Fibroblast of gingiva (primary cell): ENCODE measurements around the gene ZNF106.

Experiments
- DNase-seq: peaks from one replicate; pipeline ENCODE4 v3.0.0-alpha.2; 2011; ENCODE audit warnings: low read depth

ZNF106 gene

DNA sequence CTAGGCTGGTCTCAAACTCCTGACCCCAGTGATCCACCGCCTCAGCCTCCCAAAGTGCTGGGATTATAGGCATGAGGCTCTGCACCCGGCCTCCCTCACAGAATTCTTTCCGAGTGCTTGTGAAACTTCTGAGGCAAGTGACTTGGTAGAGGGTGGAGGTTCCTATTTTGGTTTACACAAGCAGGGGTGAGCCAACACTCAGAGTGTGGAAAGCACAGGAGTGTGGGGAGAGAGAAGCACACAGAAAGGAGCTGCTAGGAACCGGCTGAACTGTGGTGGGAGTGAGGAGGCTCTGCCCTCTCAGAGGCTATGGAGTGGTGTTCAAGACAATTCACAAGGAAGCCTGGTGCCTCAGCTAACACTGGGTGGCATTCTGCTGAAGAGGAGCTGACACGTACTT lies 123.9 kb downstream of the ZNF106 start:
- DNase-seq, result peak; percentile 50

DNA sequence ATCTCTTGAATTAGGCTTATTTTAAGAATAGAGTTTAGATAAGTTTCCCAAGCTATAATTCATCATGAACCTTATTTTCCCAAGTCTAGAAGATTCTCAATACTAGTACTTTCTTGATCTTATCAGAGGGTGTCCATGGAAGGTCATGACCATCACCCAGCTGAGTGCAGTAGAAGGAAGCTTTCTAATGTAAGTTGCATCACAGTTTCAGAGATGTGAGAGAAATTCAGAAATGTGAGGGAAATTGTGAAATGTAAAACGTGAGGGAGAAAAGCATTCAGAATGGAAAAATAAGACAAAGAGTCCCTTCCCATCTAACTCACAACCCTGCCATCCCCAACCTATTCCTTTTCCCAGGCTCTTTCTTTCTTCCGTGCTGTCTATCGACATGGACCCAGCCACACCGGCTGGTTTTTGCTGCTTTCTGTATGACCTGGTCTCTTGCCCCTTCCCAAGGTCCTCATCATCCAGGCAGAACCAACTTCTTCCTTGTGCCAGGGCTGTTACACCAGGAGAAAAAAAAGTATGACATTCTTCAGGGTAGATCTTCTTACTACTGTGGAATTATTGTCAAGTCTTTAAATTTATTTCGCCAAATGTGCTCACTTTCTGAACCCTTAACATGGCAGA lies 124.9 kb downstream of the ZNF106 start:
- DNase-seq, result no peak

DNA sequence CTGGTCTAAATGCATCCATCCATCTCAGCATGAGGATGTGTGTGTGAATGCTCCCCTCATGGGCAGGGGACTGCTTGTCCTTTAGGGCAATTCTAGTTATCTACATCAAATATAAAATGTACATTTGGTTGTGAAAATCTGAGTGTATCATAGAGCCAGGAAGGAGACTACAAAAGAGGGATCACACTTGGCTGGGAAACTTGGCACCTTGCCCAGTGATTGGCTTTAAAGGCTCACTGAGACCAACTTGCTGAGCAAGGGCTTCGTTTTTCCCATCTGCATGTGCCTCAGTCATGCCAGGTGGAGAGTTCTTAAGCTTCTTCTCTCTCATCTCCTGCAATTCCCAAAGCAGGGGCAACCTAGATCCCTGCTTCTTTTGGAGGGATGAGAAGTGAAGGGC lies 126.4 kb downstream of the ZNF106 start:
- no peak for DNase-seq

DNA sequence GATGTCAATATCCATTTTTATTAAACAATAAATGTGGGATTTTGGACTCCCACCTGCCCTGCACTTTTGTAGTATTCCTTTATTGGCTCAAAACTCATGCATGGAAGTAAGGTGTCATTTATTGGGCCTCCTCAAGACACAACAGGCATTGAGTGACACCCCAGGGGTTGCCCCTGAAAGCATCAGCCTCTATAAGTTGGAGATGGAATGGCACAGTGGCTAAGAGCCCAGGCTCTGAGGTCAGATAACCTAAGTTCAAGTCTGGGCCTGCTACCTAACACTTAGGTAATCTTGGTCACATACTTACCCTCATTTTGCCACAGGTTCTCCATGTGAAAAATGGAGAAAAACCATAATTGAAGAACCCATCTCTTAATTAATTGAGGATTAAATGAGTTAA lies 127.0 kb downstream of the ZNF106 start:
- DNase-seq, result no peak

DNA sequence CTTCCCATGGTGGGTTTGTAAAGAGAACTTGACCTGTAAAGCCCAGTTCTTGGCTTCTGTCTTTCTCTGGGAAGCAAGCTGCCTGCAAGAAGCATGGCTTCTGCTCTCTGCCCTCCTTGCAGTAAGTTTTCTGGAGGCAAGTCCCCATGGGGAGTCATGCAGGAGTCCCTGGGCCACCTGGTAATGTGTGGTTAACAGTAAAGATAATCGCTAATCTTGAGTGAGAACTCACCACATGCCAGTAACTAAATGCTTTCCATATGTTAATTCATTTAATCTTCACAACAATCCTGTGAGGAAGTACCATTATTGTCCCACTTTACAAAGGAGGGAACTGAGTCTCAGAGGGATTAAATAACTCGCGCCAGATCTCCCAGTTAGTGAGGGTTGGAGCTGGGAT lies 127.5 kb downstream of the ZNF106 start:
- no peak for DNase-seq
